NCI-H2107 treated with DMSO at 0.1 percent for 48 hours (cell line): ENCODE data around the gene LGI4.
A peak's percentile ranks its signal among the peaks of the same experiment; 100 is the strongest.
"Not testable (repeated sequence)": the region's sequence is repeated elsewhere in the genome, so short reads cannot be mapped to it uniquely, and the experiment has no call there.

Experiments
- DNase-seq: peaks from one replicate; lab custom pipeline; 2025; ENCODE audit not compliant: unreplicated experiment; lab: John Stamatoyannopoulos, UW

LGI4 gene

DNA sequence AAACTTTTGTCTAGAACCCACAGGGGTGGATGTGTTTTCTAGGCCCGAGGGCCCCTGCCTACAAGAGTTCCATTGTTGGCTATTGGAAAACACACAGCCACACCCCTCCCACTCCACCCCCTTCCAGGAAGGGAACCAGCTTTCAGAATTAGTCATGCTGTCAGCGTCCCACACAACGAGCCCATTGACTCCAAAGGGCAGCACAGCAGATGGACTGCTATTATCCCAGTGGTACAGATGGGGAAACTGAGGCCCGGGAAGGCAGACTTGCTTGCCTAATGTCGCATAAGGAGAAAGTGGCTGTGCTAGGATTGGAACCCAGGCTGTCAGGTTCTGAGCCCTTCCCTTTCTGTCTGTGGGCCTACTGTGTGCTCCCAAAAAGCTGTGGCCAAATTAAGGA, 27.3 kb downstream of the LGI4 start:
- no peak for DNase-seq

DNA sequence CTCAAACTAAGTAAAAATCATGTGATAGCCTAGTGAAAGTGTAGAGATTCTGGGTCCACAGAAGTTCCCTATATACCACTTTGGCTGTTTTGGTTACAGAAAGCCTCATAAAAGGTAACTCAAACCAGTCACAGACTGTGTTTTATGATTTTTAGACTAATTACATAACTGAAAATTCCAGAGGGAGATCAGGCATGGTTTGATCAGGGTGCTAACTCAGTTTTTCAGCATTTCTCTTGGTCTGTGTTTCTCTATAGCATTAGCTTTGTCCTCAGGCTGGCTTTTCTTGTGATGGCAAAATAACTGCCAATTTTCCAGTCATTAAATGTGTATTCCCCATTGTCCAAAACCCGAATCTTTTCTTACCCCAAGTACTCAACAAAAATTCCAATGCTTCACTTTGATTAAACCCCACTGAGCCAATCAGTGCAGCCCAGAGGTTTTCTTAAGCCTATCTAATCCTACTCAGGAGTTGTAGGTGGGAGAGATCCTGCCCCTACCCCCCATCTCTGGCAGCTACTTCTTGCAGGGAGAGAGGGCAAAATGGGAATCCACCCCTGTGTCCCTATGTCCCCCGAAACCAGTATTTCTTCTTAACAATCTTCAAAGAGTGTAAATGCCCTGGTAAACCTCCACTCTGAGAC, 27.8 kb downstream of the LGI4 start:
- DNase-seq = no peak

DNA sequence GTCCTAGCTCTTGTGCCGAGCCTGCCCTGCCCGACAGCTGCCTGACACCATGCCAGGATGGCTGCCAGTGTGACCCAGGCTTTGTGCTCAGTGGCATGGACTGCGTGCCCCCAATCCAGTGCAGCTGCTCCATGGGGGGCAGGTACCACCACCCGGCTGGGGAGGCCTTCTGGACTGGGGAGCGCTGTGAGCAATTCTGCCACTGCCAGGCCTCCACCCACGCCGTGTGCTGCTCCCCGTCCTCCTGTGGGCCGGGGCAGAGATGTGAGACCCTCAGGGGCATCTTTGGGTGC, 28.6 kb downstream of the LGI4 start:
- no peak for DNase-seq

DNA sequence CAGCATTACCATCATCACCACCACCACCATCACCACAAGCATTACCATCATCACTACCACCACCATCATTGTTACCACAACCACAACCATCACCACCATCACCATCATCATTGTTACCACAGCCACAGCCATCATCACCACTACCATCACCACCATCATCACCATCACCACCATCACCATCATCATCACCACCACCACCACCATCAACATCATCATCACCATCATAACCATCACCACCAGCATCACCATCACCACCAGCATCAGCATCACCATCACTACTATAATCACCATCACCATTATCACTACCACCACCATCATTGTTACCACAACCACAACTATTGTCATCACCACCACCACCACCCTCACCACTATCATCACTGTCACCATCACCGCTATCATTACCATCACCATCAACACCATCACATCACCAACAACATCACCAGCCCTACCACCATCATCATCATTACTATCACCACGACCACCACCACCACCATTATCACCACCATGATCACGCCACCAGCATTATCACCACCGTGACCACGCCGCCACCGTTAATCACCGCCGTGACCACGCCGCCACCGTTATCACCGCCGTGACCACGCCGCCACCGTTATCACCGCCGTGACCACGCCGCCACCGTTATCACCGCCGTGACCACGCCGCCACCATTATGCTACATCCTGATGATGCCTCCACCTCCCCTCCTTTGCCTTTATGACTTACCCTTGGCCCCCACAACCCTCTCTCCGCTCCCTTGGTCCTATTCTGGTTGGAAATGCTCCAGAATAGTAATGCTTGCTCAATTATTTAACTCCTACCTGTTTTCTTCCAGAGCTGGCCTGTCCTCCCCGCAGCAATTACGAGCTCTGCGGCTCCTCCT, 29.2 kb downstream of the LGI4 start:
- no peak for DNase-seq

DNA sequence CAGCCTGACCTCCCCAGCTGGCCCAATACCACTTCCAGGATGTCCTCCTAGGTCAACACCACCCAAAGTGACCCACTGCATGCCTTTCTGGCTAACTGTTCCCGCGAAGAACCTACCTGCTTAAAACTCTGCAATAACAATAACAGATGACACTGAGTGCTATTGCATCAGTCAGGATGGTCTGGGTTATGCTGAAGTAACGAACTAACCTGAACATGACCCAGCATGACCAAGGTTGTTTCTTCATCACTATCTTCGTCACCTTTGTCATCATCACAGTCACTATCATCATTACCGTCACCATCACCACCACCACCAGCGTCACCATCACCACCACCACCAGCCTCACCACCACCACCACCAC, 29.8 kb downstream of the LGI4 start:
- DNase-seq = no peak

DNA sequence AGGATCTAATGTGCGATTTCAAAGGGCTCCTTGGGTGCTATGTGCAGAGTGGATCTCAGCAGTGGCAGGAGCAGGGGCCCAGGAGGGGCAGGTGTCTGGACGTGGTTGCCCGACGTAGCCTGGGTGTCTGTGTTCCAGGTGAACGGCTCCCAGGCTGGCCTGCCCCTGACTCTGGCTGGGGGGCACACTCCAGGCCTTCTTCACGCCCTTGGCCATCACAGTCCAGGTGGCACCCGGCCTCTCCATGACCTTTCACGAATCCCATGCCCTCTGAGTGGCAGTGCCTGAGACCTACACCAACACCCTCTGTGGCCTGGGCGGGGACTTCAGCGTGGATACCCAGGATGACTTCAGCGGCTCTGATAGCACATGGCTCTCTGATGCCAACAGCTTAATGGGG, 30.5 kb downstream of the LGI4 start:
- no peak for DNase-seq

DNA sequence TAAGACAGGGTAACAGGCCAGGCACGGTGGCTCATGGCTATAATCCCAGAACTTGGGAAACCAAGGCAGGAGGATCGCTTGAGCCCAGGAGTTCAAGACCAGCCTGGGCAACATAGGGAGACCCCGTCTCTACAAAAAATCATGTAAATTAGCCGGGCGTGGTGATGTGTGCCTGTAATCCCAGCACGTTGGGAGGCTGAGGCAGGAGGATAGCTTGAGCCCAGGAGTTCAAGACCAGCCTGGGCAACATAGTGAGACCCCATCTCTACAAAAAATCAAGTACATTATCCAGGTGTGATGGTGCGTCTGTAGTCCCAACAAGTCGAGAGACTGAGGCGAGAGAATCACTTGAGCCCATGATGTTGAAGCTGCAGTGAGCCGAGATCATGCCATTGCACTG, 31.2 kb downstream of the LGI4 start:
- DNase-seq = not testable (repeated sequence)

DNA sequence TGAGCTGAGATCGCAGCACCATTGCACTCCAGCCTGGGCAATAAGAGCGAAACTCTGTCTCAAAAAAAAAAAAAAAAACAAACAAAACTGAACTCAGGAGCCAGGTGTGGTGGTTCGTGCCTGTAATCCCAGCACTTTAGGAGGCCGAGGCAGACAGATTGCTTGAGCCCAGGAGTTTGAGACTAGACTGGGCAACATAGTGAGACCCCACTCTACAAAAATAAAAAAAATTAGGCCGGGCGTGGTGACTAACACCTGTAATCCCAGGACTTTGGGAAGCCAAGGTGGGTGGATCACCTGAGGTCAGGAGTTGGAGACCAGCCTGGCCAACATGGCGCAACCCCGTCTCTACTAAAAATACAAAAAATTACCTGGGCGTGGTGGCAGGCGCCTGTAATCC, 32.9 kb downstream of the LGI4 start:
- not testable (repeated sequence) for DNase-seq

DNA sequence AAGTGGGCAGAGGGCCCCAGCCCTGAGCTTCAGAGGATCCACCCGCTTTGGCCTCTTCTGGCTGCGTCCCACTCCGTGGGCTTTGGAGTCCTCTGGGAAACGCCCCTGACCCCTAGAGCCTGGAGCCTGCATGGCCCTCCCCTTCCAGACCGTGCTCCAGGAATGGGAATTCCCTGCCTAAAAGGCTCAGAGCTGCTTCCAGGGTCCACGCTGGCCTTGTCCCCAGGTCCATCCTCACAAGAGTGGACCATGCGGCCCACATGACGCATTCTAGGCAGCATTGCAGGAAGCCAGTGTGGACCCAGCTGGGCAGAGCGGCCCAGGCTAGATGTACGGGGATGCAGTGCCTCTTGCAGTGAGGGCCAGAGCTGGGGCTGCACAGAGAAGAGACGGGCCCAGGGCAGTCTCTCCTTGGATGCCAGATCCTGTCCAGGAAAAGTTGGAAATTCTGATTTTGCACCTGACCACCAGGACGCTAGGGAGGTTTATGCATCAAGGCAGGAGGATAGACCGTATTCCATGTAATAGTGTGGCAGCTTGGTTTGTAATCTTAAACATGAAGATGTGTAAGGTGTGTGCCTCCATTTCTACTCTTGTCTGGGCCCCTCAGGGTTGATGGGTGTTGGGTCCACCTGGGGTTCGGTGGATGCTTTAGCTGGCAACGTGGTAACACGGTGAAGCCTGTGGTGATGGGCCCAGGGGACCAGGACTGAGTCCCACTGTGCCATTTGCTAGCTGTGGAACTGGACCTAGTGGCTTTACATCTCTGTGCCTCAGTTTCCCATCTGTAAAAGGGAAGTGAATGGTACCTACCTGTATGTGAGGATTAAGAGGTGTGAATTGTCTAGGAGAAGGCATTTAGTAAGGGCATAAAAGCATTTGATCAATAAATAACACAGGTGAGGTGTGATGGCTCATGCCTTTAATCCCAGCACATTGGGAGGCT, 34.0 kb downstream of the LGI4 start:
- DNase-seq = no peak

DNA sequence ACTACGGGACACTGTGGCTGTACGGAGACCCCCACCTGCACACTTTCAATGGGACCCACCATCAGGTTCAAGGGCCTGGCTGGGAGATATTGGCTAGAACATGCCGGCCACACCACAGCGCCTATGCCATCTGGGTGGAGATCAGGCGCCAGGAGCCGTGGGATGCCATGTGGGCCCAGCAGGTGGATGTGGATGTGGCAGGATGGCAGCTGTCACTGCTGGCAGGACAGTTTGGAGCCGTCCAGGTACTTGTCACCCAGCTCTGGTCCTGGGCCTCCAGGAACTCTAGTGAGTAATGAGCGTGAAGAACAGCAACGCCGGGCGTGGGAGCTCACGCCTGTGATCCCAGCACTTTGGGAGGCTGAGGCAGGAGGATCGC, 35.0 kb downstream of the LGI4 start:
- DNase-seq = no peak

DNA sequence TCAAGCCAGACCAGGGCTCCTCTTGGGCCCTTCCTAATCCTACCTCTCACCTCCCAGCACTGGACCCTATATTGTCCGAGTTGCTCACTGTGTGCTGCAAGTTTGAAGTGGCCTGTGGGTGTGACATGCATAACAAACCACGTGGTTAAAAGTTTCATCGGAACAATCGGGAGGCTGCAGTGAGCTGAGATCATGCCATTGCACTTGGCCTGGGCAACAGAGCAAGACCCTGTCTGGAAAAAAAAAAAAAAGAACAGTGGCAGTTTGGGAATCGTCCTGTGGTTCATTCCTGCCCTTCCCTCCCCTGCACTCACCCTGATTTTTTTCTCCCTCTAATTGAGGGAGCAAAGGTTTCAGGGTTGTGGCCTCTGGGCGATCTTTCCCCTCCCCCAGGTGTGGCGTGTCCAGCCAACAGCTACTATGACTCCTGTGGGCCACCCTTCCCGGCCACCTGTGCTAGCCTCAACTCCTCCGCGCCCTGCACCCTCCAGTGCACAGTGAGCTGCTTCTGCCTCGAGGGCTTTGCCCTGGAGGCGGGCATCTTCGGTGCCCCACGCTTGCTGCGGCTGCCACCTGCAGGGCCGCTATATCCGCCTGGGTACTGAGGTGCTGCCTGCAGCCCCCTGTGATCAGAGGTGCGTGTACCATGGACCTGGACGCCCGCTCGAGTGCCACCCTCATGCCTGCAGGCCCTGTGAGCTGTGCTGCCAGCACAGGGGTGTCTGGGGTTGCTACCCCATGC, 35.5 kb downstream of the LGI4 start:
- no peak for DNase-seq

DNA sequence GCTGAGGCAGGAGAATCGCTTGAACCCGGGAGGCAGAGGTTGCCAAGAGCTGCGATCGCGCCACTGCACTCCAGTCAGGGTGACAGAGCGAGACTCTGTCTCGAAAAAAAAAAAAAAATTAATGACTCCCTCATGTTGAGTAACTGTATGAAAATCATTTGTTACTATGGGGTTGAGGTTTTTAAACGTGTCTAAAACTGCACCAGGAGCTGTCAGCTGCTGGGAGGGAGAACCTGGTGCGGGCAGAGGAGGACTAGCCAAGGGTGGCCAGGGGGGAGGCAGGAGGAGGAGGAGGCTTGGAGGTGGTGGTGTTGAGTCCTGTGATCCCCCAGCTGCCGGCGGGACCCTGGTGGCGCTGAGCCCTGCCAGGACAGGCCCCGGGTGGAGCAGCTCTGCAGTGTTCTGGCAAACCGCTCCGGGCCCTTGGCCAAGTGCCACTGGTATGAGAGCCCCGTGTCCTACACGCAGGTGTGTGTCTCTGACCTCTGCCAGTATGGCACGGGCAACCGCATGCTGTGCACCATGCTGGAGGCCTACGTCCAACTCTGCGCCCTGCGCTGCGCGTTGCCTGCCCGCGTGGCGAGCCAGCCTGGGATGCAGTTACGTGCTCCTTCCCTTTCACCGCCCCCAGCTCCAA, 36.3 kb downstream of the LGI4 start:
- DNase-seq = no peak

DNA sequence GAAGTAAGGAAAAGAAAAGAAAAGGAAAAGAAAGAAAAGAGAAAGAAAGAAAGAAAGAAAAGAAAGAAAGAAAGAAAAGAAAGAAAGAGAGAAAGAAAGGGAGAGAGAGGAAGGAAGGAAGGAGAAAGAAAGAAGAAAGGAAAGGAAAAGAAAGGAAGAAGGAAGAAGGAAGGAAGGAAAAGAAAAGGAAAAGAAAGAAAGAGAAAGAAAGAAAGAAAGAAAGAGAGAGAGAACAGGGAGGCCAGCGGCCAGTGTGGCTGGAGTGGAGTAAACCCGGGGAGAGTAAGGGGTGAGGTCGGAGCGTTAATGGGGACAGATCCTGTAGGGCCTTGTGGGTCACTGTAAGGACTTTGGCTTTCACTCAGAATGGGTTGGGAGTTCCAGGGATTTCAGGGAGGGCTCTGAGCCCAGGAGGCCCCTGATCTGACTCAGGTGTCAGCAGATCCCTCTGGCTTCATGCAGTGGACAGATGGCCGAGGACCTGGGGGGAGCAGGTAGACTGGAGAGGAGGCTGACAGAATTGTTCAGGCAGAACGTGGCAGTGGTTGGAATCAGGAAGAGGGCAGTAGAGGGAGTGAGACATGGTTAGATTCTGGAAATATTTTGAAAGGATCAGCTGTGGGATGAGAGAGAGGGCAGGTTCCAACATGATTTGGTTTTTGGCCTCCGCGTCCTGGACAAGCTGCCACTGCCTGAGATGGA, 39.0 kb downstream of the LGI4 start:
- no peak for DNase-seq

DNA sequence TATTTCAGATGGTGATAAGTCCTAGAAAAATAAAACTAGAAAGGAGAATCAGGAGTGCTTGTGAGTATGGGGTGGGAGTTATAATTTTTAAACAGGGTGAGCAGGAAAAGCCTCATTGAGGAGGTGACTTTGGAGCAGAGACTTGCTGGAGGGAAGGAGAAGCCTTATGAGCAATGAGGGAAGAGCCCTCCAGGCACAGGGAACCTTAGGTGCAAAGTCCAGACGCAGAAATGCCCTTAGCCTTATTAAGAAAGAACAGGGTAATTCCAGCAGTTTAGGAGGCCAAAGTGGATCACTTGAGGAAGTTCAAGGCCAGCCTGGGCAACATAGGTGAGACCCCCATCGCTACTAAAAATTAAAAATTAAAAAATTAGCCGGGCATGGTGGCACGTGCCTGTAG, 40.2 kb downstream of the LGI4 start:
- DNase-seq = no peak

DNA sequence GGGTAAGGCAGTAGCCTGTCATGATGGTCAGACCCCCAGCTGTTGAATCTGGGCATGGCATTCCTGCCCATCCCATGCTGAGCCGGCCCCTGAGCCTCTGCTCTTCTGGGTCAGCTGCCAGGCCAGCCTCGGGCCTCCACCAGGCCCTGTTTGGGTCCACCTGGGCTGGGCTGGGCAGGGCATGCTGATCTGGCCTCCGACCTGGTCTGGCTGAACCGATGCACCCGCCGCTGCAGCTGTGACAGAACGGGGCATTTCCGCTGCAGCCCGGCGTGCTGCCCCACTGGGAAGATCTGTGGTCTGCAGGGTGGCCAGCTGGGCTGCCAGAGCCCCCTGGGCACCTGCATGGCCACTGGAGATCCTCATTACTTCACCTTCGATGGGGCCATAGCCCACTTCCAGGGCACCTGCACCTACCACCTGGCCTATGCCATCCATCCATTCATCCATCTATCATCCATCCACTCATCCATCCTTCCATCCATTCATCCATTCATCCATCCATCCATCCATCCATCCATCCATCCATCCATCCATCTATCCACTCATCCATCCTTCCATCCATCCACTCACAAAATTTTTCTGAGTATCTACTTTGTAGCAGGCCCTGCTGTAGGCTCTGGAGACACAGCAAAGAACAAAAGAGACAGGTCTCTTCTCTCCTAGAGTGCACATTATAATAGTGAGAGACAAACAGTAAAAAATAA, 40.8 kb downstream of the LGI4 start:
- DNase-seq = no peak

DNA sequence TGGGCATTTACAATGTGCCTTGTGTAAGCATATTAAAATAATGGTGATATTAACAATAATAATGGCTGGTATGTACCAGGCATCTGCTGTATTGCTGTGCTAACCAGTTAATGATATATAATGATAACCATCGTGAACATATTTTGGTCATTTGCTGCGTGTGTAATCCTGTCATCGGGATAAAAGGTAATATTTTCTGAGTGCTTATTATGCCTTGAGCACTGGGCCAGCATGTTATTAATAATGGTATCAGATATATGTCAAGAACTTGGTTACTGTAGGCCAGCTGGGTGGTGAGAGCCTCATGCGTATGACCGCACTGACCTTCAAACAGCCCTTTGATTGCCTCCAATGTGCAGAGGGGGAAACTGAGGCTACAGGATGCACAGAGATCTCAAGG, 41.4 kb downstream of the LGI4 start:
- DNase-seq = no peak

DNA sequence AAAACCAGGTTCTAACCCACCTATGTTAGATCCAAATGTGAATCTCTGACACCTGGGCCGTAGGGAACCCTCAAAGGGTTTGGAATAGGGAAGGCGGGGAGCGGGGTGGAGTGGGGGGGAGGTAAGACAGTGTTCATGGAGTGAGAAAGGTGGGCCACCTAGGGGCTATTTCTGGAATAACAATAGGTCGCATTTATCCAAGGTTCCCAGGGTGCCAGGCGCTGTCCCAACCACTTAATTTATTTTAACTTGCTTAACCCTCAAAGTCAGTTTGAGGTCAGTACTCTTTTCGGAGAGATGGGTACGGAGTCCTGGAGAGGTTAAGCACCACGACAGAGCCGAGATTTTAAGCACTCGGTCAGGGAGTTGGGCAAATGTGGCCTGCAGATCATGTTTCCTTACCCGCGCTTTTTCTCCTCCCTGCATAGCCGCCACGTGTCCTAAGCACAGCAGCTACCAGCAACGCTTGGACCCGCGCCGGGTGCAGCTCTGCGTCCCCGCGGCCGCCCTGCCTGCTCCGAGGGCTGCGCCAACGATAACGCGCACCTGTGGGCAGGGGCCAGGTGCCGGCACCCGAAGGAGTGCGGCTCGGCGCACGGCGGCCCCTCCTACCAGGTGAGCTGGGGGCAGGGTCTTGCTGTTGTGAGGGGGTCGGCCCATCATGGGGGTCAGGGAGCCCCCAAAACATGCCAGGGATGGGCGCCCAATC, 44.2 kb downstream of the LGI4 start:
- DNase-seq = peak; percentile 74

DNA sequence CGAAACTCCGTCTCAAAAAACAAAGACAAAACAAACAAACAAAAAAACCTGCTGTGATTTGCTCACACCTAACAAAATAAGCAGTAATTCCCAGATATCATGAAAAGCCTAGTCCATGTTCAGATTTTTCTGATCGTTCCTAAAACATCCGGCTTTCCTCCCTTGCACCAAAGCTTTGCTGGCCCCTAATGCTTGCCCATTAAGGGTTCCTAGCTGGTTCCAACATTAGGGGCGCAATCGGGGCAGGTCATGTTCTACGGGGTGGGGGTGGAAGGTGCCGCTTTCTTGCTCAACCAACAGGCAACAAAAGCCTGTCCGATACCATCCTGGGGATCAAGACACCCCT, 44.7 kb downstream of the LGI4 start:
- DNase-seq = peak; percentile 10

DNA sequence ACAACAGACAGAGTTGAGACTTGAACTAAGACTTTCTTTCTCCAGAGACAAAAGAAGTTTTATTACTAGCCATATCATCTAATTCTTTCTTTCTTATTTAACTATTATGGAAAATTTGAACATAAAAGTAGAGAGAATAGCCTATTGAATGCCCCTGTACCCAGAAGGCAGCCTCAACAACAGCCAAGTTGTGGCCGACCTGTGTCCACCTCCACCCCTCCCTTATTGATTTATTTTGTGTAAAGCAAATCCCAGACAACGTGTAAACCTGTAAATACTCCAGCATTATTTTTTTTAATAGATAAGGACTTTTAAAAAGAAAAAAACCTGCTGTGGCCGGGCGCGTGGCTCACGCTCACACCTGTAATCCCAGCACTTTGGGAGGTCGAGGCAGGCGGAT, 45.3 kb downstream of the LGI4 start:
- no peak for DNase-seq
